Fibroblast of the conjunctiva (primary cell): ENCODE measurements around the gene CUL9.

Experiments used
- DNase-seq: peaks from one replicate; pipeline ENCODE4 v3.0.0-alpha.2; 2010; ENCODE audit warnings: low read depth

CUL9 gene

GRCh38 chr6:43173591-43174262 lies 8.3 kb upstream of the CUL9 start:
- no peak for DNase-seq

GRCh38 chr6:43174263-43175112 lies 7.5 kb upstream of the CUL9 start:
- peak; percentile 99 for DNase-seq

GRCh38 chr6:43175676-43176422 lies 6.1 kb upstream of the CUL9 start:
- DNase-seq: no peak

- no peak for DNase-seq
These were observed 5.6 kb upstream of the CUL9 start for GRCh38 chr6:43176423-43176786.

- no peak for DNase-seq
These were observed 3.8 kb upstream of the CUL9 start for GRCh38 chr6:43178150-43178549.

- DNase-seq: no peak
These were observed 2.8 kb upstream of the CUL9 start for GRCh38 chr6:43178951-43179830.

- DNase-seq: no peak
These were observed 1.9 kb upstream of the CUL9 start for GRCh38 chr6:43180058-43180457.

- no peak for DNase-seq
These were observed 1.0 kb upstream of the CUL9 start for GRCh38 chr6:43180985-43181384.

- no peak for DNase-seq
These were observed 415 bp upstream of the CUL9 start for GRCh38 chr6:43181621-43181941.

GRCh38 chr6:43183441-43183840 lies 1.4 kb downstream of the CUL9 start:
- no peak for DNase-seq

GRCh38 chr6:43184268-43184985 lies 2.4 kb downstream of the CUL9 start:
- DNase-seq: no peak

GRCh38 chr6:43185391-43185985 lies 3.5 kb downstream of the CUL9 start:
- DNase-seq: no peak

- no peak for DNase-seq
These were observed 4.0 kb downstream of the CUL9 start for GRCh38 chr6:43186019-43186418.

GRCh38 chr6:43186706-43187105 lies 4.7 kb downstream of the CUL9 start:
- no peak for DNase-seq

- no peak for DNase-seq
These were observed 5.8 kb downstream of the CUL9 start for GRCh38 chr6:43187821-43188220.

GRCh38 chr6:43188426-43188825 lies 6.4 kb downstream of the CUL9 start:
- DNase-seq: no peak

GRCh38 chr6:43189776-43190304 lies 7.8 kb downstream of the CUL9 start:
- DNase-seq: no peak

GRCh38 chr6:43192911-43193310 lies 10.9 kb downstream of the CUL9 start:
- no peak for DNase-seq

GRCh38 chr6:43193929-43194328 lies 11.9 kb downstream of the CUL9 start:
- DNase-seq: no peak

- no peak for DNase-seq
These were observed 14.3 kb downstream of the CUL9 start for GRCh38 chr6:43196337-43196736.

- DNase-seq: no peak
These were observed 17.9 kb downstream of the CUL9 start for GRCh38 chr6:43199912-43200311.
